Kidney epithelial cell (primary cell): ENCODE results near the gene PDE6A. TPM values are rescaled to one million over a fixed set of nuclear protein-coding genes. Genes with fewer than 3 reads are reported as not detected.
"Not testable (repeated sequence)": the region's sequence is repeated elsewhere in the genome, so short reads cannot be mapped to it uniquely, and the experiment has no call there.

Source experiments
- DNase-seq: peaks from one replicate; pipeline ENCODE4 v3.0.0-alpha.2; 2010; ENCODE audit warnings: low read depth
- H3K27me3 ChIP-seq: 2 replicates; pipeline ENCODE4 v1.6.0; 2011; ENCODE audit warnings: low read length; ENCODE audit not compliant: control insufficient read depth, insufficient read depth
- H3K36me3 ChIP-seq: 2 replicates; pipeline ENCODE4 v1.5.1; 2011; ENCODE audit warnings: low read length; ENCODE audit not compliant: control insufficient read depth, insufficient read depth
- H3K4me3 ChIP-seq: 2 replicates; pipeline ENCODE4 v1.5.1; 2011; ENCODE audit warnings: low read depth, mild to moderate bottlenecking, control low read depth, low read length
- CTCF ChIP-seq: IDR thresholded peaks from 2 replicates; pipeline ENCODE4 v1.5.1; 2011; ENCODE audit warnings: mild to moderate bottlenecking, moderate library complexity, low read length, control low read depth, inconsistent platforms; ENCODE audit not compliant: insufficient read depth, poor library complexity, severe bottlenecking
- total RNA-seq: library from RNA; depleted of rRNA; stranded (reverse); fragments of >200 nt; gene quantifications from 2 replicates; pipeline ENCODE4 v1.2.3, GENCODE V29; 2015

Gene PDE6A
- total RNA-seq, 1 donor from 2014 or later: not detected

GRCh38 chr5:149885513-149885912 is 59.1 kb downstream of the PDE6A start:
- no peak for DNase-seq
- H3K36me3 ChIP-seq: no peaks in the 10 kb centered on the region
- H3K4me3 ChIP-seq: no peak overlapping the region
- no peak for TF ChIP-seq CTCF
- H3K27me3 ChIP-seq: no peaks in the 10 kb centered on the region

GRCh38 chr5:149883550-149883949 is 61.0 kb downstream of the PDE6A start:
- Histone ChIP-seq H3K27me3 (no peaks in the 10 kb centered on the region), H3K36me3 (no peaks in the 10 kb centered on the region), H3K4me3 (no peak overlapping the region)
- no peak for TF ChIP-seq CTCF
- no peak for DNase-seq

- H3K27me3 ChIP-seq, H3K4me3 ChIP-seq, DNase-seq: not testable (repeated sequence)
Observed at GRCh38 chr5:149882633-149883032, 62.0 kb downstream of the PDE6A start.

GRCh38 chr5:149881874-149882273 is 62.7 kb downstream of the PDE6A start:
- no peak for DNase-seq
- Histone ChIP-seq H3K4me3 (no peak overlapping the region), H3K36me3 (no peaks in the 10 kb centered on the region), H3K27me3 (no peaks in the 10 kb centered on the region)
- TF ChIP-seq CTCF: no peak

More at GRCh38 chr5:149882633-149883032, 62.0 kb downstream of the PDE6A start:
- H3K36me3 ChIP-seq: not testable (repeated sequence)

GRCh38 chr5:149881069-149881622 is 63.4 kb downstream of the PDE6A start:
- DNase-seq: no peak
- Histone ChIP-seq H3K36me3 (no peaks in the 10 kb centered on the region), H3K27me3 (no peaks in the 10 kb centered on the region), H3K4me3 (no peak overlapping the region)
- TF ChIP-seq CTCF: no peak

GRCh38 chr5:149879593-149879992 is 65.0 kb downstream of the PDE6A start:
- not testable (repeated sequence) for H3K36me3 ChIP-seq, DNase-seq, H3K27me3 ChIP-seq, H3K4me3 ChIP-seq

- TF ChIP-seq CTCF: no peak
- H3K36me3 ChIP-seq: no peaks in the 10 kb centered on the region
- H3K4me3 ChIP-seq: no peak overlapping the region
- DNase-seq: no peak
- H3K27me3 ChIP-seq: no peaks in the 10 kb centered on the region
Observed at GRCh38 chr5:149878371-149878770, 66.2 kb downstream of the PDE6A start.
